22Rv1 (cell line): Measurements from ENCODE around the gene ZNF219.
A peak's percentile ranks its signal among the peaks of the same experiment; 100 is the strongest.

Experiments
- H3K27ac ChIP-seq: fragments of 450-650 bp; 2 replicates; pipeline ENCODE4 v1.5.1; 2017
- ZFX ChIP-seq: fragments of 450-650 bp; IDR thresholded peaks from 2 replicates; pipeline ENCODE4 v1.6.1; 2017; ENCODE audit warnings: antibody characterized with exemption, borderline replicate concordance
- TF ChIP-seq, protein P1 (sequence below): fragments of 450-650 bp; IDR thresholded peaks from 2 replicates; pipeline ENCODE4 v1.5.1; 2017; ENCODE audit warnings: mild to moderate bottlenecking

ZNF219 gene

GRCh38 chr14:21072031-21072473, 26.4 kb downstream of the ZNF219 start:
- TF ChIP-seq, protein P1, sequence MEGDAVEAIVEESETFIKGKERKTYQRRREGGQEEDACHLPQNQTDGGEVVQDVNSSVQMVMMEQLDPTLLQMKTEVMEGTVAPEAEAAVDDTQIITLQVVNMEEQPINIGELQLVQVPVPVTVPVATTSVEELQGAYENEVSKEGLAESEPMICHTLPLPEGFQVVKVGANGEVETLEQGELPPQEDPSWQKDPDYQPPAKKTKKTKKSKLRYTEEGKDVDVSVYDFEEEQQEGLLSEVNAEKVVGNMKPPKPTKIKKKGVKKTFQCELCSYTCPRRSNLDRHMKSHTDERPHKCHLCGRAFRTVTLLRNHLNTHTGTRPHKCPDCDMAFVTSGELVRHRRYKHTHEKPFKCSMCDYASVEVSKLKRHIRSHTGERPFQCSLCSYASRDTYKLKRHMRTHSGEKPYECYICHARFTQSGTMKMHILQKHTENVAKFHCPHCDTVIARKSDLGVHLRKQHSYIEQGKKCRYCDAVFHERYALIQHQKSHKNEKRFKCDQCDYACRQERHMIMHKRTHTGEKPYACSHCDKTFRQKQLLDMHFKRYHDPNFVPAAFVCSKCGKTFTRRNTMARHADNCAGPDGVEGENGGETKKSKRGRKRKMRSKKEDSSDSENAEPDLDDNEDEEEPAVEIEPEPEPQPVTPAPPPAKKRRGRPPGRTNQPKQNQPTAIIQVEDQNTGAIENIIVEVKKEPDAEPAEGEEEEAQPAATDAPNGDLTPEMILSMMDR, result no peak
- TF ChIP-seq ZFX, result no peak
- H3K27ac ChIP-seq, result no peak overlapping the region

DNA sequence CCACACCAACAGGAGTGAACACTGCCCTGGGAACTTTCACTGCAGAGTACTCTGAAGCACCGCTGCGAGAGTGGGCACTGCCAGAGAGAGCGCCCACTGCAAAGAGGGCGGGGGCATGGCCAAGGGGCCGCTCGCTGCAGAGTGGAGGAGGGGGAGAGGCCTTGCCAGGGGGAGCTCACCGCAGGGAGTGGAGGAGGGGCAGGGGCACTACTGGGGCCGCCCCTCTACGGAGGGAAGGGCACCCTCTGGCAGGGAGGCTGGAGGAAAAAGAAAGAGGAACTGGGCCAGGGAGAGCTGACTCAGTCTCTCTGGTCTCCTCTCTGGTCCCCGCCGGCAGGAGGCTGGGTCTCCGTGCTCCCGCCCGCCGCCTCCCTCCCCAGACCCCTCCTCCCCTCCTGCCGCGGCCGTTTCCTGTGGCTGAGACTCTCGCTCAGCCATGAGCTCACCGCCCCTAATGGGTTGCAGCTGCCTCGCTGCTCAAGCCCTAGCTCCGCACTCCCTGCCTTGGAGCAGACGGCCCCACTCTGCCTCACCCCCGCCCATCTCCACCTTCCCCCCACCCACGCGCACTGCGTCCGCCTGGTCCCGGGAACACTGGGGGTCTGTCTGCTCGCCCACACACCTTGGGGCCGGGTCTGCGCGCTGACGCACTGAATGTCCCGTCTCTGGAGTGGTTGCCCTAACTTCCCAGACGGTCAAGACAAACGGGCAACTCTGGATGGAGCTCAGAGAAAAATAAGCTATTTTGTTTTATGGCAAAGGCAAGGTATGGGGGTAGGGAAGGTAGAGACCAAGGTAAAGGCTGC, 27.0 kb downstream of the ZNF219 start:
- no peak overlapping the region for H3K27ac ChIP-seq
- TF ChIP-seq, protein P1, result no peak
- no peak for TF ChIP-seq ZFX

DNA sequence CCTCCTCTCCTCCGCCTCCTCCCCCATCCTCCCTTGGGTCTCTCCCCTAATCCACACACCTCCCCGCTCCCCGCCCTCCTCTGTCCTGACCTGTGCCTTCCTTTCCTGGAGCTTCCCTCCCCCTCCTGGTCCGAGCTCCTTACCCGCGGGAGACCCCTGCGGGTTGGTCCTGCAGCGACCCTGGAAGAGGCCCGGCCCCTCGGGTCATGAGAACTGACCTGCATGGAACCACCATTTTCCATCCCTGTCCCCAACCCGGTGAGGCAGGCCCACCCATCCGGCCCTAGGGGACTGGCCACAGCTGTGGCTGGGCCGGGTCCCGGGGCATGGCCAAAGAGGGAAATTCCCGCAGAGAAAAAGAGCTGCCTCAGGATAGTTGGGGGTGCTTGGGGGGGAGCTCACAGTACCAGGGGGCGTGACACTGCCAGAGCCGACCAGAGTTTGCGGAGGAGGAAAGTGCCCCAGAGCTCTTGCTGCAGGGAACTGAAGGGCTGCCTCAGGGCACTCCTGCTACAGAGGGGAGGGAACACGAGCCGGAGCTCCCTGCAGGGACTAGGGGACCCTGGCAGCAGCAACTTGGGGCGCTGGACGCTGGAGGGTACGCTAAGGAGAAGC, 27.7 kb downstream of the ZNF219 start:
- H3K27ac ChIP-seq, result no peak overlapping the region
- TF ChIP-seq ZFX, result no peak
- TF ChIP-seq, protein P1, result no peak

DNA sequence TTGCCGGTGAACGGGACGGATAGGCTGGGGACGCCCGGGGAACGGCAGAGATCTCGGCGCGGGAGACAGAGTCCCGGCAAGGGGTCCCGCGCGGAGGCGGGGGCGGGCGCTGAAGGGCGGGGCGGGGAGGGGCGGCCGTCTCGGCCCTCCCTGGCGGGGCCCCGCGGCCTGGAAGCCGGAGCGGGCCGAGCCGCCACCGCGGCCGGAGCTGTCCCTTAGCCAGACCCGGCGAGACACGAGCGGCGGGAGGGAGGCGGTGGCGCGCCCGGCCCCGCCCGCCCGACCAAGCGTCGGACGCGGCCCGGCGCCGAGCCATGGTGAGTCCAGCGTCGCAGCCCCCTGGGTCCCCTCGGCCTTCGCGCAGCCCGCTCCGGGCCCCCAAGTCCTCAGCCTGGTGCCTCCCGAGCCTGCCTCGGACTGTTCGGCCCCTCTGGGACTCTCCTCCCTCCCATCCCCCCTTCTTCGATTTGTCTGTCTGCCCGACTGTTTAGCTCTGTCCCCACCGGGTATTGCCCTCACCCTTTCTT, 28.3 kb downstream of the ZNF219 start, which contains the start of gene ARHGEF40:
Gene ARHGEF40, plus strand, starts transcription at position 222 of the 527 bp plus-strand sequence. Its CDS starts 93 bp downstream, at position 315.
- H3K27ac ChIP-seq, result no peak within 1 kb of the TSS
- TF ChIP-seq, protein P1, result no peak
- TF ChIP-seq ZFX, result no peak

DNA sequence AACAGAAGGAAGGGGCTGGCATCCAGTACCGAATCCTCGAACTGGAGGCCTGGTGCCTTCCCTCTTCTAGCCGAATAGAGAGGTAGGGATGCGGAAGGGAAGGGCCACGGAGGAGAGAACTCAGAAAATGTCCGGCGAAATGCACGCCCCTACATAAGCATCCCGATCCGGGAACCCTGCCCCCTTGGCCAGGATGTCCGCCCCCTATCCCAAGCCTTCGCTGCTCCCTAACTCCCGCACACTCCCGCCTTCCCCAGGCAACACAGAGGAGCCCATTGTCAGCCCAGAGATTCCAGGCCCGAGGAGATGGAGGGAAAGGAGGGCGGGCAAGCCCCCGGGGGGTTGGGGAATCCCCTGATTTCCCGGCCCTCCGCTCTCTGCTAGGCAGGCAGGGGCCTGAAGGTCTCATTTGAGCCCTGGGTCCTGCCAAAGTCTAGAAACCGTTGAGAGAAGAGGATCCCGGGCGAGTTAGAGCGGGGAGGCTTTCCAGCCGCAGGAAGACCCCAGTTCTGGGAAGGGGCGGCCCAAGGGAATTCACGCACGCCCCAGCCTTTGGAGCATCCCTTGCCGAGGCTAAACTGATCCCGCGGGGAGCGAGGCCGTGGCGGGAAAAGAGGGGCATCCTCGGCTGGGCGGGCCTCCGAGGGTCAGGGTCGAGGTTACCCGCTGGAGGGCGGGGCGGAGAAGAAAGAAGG, 28.9 kb downstream of the ZNF219 start:
- no peak overlapping the region for H3K27ac ChIP-seq
- TF ChIP-seq, protein P1, result no peak
- no peak for TF ChIP-seq ZFX

DNA sequence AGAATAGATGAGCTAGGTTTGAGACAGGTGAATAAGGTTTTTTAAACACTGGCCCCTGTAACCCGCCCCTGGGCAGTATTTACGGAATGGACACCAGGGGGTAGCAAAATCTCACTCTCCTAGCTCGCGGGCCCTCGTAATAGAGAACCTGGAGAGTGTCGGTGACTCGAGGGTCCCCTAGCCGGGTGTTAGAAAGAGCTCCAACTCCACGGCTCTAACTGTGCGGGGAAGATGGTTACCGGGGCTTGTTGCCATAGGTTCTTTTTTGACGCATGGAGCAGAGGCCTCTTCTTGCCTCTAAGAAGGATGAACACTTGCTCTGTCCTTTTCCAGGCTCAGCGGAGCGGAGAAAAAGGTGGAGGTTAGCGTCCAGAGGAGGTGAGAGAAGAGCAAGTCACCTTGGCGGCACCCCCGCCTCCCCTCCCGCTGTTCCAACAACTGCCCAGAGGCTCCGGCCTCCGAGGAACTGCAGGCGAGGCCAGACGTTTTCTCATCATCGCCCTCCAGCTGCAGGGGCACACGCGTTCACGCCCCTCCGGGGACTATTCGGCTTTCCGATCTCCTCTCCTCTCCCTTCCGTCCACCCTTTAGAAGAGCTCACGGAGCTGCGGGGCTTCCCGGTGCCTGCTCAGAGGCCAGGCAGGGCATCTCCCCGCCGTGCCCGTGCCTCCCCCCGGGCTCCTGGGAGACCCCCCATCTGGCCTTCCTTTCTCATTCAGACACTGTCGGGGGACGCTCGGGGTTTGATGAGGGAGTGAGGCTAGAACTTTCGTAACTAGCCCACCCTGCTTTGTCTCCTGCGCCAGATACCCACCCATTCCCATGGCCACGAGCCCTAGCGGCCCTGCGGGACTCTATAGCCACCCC, 29.7 kb downstream of the ZNF219 start:
- no peak overlapping the region for H3K27ac ChIP-seq
- TF ChIP-seq, protein P1, result peak; percentile 68
- no peak for TF ChIP-seq ZFX
